SIG-M5 treated with dmso at 0.1 percent for 504 hours (cell line): ENCODE data around the gene NCK2.
"Not testable (repeated sequence)": the region's sequence is repeated elsewhere in the genome, so short reads cannot be mapped to it uniquely, and the experiment has no call there.

Experiments
- DNase-seq: peaks from one replicate; lab custom pipeline; 2025; ENCODE audit not compliant: unreplicated experiment; lab: John Stamatoyannopoulos, UW

Gene NCK2

GRCh38 chr2:105883911-105884694, 139.4 kb downstream of the NCK2 start:
- no peak for DNase-seq

GRCh38 chr2:105885456-105885855, 140.7 kb downstream of the NCK2 start:
- no peak for DNase-seq

DNA sequence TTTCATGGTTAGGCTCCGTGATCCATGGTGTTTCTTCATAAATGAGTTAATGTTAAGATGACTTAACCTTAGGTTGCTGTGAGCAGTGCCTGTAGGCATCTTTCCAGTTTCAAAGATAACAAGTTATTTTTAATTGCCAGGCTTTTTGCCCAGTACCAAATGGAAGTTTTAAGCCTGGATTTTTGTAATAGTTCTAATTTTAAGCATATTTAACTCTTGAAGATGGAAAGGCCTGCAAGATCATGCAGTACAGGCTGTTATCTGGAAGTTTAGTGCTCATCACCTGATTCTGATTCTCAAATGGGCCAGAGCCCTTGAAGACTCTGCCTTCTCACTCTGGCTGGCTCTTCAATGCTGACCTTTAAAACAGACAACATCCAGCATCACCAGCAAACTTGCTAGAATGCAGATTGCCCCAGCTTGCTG, 141.3 kb downstream of the NCK2 start:
- no peak for DNase-seq

GRCh38 chr2:105886687-105887086, 142.0 kb downstream of the NCK2 start:
- DNase-seq, result no peak

DNA sequence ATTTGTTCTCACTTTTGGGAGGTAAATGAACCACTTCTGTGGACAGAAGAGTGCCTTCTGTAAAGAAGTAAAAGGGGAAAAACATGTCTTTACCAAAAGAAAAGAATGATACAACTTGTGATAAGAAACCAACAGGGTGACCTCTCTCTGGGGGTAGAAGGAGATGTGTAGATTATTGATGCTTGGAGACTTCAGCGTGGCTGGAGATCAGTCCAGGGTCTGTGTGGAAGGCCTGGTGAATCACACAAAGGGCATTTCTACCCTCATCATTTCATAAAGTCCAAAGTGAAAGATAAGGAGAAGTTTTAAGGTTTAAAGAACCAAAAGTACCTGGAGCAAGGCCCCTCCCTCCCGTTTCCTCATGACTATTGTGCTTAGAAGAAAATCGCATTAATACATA, 142.5 kb downstream of the NCK2 start:
- DNase-seq, result no peak

DNA sequence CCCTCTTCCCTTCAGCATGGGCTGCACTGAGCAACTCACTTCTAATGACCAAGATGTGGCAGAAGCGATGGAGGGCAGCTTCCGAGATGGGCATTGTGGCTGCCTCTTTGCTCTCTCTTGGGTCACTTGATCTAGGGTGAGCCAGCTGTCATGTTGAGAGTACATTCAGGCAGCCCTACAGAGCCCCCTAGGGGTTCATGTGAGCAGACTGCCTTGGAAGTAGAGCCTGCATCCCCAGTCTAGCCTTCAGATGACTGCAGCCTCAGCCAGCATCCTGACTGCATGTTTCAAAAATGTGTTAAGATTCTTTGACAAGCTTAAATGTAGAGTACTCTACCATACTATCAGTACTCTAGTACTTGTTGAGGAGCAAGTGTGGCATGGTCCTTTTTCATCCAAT, 143.9 kb downstream of the NCK2 start:
- DNase-seq, result peak; percentile 53

GRCh38 chr2:105889046-105889445, 144.3 kb downstream of the NCK2 start:
- no peak for DNase-seq

DNA sequence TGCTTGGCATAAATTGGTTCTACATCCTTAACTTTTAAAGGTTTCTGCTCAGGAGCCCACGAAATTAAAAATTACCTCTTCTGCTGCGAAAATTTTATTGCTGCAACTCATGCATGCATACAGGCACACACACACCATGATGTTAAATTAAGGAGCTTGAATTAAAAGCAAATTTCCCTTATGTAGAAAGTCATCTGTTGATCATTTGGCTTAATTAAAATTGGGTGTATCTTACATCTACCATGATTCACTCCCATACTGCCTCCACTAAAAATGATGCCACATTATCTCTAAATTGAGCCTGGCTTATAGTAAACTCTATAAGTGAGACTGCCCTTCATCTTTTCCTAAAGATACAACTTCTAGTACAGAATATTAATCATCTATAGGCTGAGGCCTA, 145.4 kb downstream of the NCK2 start:
- no peak for DNase-seq

GRCh38 chr2:105890856-105891255, 146.1 kb downstream of the NCK2 start:
- DNase-seq, result no peak

- no peak for DNase-seq
Observed at GRCh38 chr2:105893011-105893995, 148.6 kb downstream of the NCK2 start.

GRCh38 chr2:105894327-105894944, 149.7 kb downstream of the NCK2 start:
- DNase-seq, result no peak

DNA sequence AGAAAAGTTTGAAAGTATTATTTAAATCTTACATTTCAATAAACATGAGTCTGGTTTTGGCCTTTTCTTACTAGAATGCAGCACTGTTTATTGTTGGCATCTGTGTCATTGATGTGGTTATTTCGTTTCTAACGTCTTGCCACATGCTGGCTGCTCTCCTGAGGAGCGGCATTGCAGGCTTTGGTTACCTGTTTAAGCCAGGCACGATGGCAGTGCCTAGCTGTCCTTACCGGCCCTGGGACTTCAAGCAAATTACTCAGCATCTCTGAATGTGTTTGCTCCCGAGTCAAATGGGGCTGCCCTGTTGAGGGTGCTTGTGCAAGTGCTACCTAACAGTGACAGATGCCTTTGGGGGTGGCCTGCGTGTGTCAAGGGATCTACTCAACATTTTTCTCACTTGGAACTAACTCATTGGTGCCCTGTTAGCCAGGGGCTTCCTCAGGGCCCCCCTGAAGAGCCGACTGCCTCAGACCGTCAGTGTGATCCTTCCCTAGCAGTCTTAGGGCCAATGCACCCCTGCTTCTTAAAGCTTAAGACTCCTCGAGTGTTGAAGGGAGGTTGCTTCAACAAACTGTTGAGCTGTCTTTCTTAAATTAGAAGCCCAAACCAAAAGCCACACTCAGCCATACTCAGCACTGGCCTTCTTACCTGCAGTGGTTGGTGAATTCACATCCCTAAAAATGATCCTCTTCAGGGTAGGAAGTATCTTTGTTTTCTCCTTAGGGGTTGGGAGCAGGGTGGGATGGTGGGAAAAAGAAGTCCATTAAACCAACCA, 151.5 kb downstream of the NCK2 start:
- no peak for DNase-seq

DNA sequence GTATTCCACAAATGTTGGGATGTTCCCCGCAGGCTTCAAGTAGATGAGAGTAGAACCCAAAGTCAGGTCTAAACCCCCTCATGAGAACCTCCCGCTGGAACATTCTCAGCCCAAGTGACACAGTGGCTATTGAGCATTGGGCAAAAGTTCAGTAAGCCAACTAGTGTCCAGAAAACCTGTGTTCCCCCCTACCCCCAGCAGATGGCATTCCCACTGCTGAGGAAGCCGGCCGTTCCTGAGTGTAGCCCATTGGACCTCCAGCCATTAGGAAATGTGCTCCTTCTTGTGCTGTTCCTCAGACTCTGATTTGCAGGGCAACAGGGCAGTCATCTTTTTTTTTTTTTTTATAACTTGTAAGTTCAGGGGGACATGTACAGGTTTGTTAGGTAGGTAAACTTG, 152.1 kb downstream of the NCK2 start:
- no peak for DNase-seq

DNA sequence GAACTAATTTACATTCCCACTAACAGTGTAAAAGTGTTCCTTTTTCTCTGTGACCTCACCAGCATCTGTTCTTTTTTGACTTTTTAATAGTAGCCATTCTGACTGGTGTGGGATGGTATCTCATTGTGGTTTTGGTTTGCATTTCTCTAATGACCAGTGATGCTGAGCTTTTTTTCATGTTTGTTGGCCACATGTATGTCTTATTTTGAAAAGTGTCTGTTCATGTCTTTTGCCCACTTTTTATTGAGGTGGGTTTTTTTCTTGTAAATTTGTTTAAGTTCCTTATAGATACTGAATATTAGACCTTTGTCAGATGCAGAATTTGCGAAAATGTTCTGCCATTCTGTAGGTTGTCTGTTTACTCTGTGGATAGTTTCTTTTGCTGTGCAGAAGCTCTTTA, 153.0 kb downstream of the NCK2 start:
- not testable (repeated sequence) for DNase-seq

GRCh38 chr2:105903051-105903674, 158.5 kb downstream of the NCK2 start:
- DNase-seq, result no peak

DNA sequence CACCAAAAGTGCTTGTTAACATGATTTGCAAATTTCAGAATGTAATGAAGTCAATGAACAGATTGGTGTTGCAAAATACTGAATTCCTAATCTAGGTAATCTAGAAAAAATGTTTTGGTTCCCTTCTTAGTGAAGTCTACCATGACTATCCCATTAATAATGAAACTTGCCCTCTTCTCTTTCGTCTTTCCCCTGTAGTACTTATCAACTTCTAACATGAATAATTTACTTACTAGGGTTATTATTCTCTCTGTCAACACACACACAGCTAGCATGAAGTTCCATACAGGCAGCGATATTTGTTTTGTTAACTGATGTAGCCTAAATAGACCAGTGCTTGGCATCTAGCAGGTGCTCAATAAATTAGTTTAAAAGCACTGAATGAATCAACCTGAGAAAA, 160.2 kb downstream of the NCK2 start:
- no peak for DNase-seq

DNA sequence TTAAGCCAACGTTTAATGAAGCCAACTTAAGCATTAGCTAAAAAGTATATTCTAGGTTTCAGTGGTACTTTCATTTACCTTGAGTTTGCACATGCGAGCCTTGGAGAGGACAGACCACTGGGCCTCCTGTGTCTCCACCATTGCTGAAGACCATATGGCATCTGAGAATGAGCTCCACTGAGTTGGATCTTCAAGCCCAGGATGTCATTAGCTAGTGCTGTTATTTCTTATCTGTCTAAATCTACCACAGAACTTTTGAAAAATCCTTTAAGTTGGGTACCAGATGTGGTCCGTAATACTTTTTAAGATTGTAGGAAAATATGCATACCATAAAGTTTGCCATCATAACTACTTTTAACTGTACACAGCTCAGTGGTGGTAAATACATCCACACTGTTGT, 161.8 kb downstream of the NCK2 start:
- no peak for DNase-seq

- DNase-seq, result no peak
Observed at GRCh38 chr2:105907184-105907583, 162.5 kb downstream of the NCK2 start.

DNA sequence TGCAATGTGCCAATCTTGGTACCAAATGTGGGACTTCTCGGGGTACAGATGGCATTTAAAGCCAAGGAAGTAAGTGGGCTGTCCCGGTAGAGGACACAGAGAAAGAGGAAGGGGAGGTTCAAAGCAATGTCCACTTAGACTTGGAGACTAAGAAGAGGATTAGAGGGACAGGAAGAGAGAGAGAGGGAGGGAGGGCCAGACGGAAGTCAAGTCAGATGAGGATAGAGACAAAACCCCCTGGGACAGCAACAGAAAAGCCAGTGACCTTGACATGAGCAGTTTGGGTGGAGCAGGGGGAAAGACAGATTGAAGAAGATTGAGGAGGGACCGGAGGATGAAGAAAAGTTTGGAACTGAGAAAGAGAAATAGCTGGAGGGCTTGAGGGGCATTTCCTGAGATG, 164.5 kb downstream of the NCK2 start:
- DNase-seq, result no peak

DNA sequence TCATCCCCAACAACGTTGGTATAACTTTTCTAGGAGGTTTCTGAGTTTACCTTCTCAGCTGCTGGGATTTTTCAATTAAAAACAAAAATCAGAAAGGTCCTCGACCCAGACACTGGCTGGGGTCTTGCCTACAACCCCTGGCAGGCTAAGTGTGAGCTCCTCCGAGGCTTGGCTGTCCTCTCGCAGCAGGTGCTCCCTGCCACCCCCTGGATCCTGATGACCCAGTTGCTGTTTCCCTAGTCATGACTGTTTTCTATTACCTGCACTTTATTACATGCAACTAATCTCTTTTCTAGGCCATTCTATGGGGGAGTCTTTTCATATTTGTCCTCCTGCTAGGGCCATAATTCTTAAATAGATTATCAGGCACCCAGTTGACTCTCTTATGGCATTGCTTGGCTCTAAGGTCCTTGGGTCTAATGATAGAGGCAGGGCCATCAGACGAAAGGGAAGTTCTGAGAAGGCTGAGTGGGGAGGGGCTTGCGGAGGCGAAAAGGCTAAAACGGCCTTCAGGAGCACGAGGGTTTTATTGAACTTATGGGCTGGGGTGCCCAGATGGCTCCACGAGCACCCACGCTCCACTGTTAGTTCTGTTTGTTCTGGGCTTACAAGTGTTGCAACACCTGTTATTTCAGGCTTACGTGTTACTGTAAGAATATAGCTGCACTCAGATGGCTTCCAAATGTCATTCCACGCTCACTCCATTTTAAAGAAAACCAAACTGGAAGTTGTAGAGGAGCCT, 166.0 kb downstream of the NCK2 start:
- no peak for DNase-seq
